HepG2 (cell line): Measurements from ENCODE around the gene STK24. TPM values are rescaled to one million over a fixed set of nuclear protein-coding genes. Genes with fewer than 3 reads are reported as not detected.

Source experiments
- ATAC-seq: fragments of 200-7000 bp; cut with Tn5 transposase; 3 replicates; pipeline ENCODE4 v1.9.1; 2020; ENCODE audit warnings: mild to moderate bottlenecking, moderate library complexity
- BruUV-seq: library from RNA; stranded (reverse); fragments of 400-500 nt; replicated peaks from 2 replicates; lab custom pipeline; 2021; lab: Mats Ljungman, UMichigan
- CTCF ChIA-PET: fragments of 300-600 bp; formaldehyde crosslinking; extraction: SDS; loops from one replicate; lab custom pipeline; 2021; ENCODE audit warnings: low total read pairs, inconsistent platforms, low intra/inter-chr PET ratio; lab: Yijun Ruan, JAX
- POLR2A ChIA-PET: fragments of 350-600 bp; sonication (Branson Sonifier 250); formaldehyde crosslinking; loops from one replicate; lab custom pipeline; 2020; ENCODE audit warnings: antibody characterized with exemption, inconsistent platforms; lab: Yijun Ruan, JAX
- DNase-seq: peaks from one replicate; pipeline ENCODE4 v3.0.0-alpha.2; 2015; ENCODE audit warnings: low spot score
- FAIRE-seq: peaks from 3 replicates; lab custom pipeline; 2011; peaks lifted over from hg19 to GRCh38; lab: Jason Lieb, UNC
- H2AFZ ChIP-seq: one replicate; pipeline ENCODE4 v1.6.1; 2011; ENCODE audit warnings: low read length, inconsistent platforms
- H3K27ac ChIP-seq: fragments of 300-600 bp; 3 replicates; pipeline ENCODE4 v1.8.0; 2011; ENCODE audit warnings: mixed run types, mild to moderate bottlenecking, mixed read lengths, low read length, inconsistent platforms; ENCODE audit not compliant: insufficient read depth; ENCODE audit errors: extremely low read length
- H3K27me3 ChIP-seq, 2 experiments: fragments of 200-600 bp in 1 of 2; 2 replicates in 1 of 2; 3 replicates in 1 of 2; pipeline versions ENCODE4 v1.6.0 to v1.8.0; 2011; ENCODE audit warnings: low read length in 2 of 2, mild to moderate bottlenecking in 2 of 2, moderate library complexity in 2 of 2, inconsistent platforms in 1 of 2; ENCODE audit not compliant: insufficient read depth in 2 of 2, control insufficient read depth in 1 of 2
- H3K36me3 ChIP-seq, 2 experiments: fragments of 200-600 bp in 1 of 2; replicated peaks in 1 of 2; 2 replicates in 1 of 2; 3 replicates in 1 of 2; pipeline versions ENCODE4 v1.5.1 to v1.8.0; 2011; ENCODE audit warnings: low read length in 2 of 2, inconsistent platforms in 1 of 2; ENCODE audit not compliant: insufficient read depth in 2 of 2, control insufficient read depth in 1 of 2
- H3K4me1 ChIP-seq: 2 replicates; pipeline ENCODE4 v1.5.1; 2012; ENCODE audit warnings: low read length, inconsistent platforms; ENCODE audit not compliant: insufficient read depth
- H3K4me2 ChIP-seq: 2 replicates; pipeline ENCODE4 v1.6.0; 2011; ENCODE audit warnings: low read depth, low read length, inconsistent platforms
- H3K4me3 ChIP-seq, 3 experiments: fragments of 200-600 bp in 1 of 3; sonication (generic), shearing (Covaris generic) in 1 of 3; replicated peaks in 1 of 3; 2 replicates each; pipeline ENCODE4 v1.5.1; 2011 to 2016; ENCODE audit warnings: low read length in 3 of 3, inconsistent platforms in 2 of 3, low read depth in 2 of 3, mild to moderate bottlenecking in 2 of 3, control low read depth in 1 of 3, mixed read lengths in 1 of 3; ENCODE audit not compliant: insufficient read depth in 1 of 3
- H3K79me2 ChIP-seq: one replicate; pipeline ENCODE4 v1.6.1; 2011; ENCODE audit warnings: low read length, inconsistent platforms; ENCODE audit not compliant: insufficient read depth
- H3K9ac ChIP-seq: 2 replicates; pipeline ENCODE4 v1.6.0; 2011; ENCODE audit warnings: mild to moderate bottlenecking, low read depth, low read length, inconsistent platforms; ENCODE audit not compliant: insufficient read depth
- H3K9me3 ChIP-seq: 2 replicates; pipeline ENCODE4 v1.5.1; 2012; ENCODE audit warnings: mild to moderate bottlenecking, low read length
- H4K20me1 ChIP-seq: 2 replicates; pipeline ENCODE4 v1.6.0; 2011; ENCODE audit warnings: inconsistent platforms, mild to moderate bottlenecking, low read length, moderate library complexity; ENCODE audit not compliant: insufficient read depth
- FOXK1 ChIP-seq: sonication (generic); formaldehyde crosslinking; IDR thresholded peaks from 2 replicates; pipeline ENCODE4 v1.4.0; 2020; ENCODE audit warnings: low read depth, missing genetic modification reagents, borderline replicate concordance
- FOXP1 ChIP-seq, 2 experiments: fragments of 450-650 bp in 1 of 2; IDR thresholded peaks; 2 replicates each; pipeline ENCODE4 v1.6.1; 2017 to 2018; ENCODE audit warnings: antibody characterized with exemption in 1 of 2
- HIVEP1 ChIP-seq: sonication (generic); formaldehyde crosslinking; IDR thresholded peaks from 2 replicates; pipeline ENCODE4 v1.4.0; 2020; ENCODE audit warnings: mild to moderate bottlenecking, missing genetic modification reagents
- MEIS1 ChIP-seq: sonication (generic); formaldehyde crosslinking; IDR thresholded peaks from 2 replicates; pipeline ENCODE4 v1.9.0; 2021; ENCODE audit warnings: mild to moderate bottlenecking, missing genetic modification reagents, moderate library complexity, borderline replicate concordance
- MLXIP ChIP-seq: sonication (generic); formaldehyde crosslinking; IDR thresholded peaks from 2 replicates; pipeline ENCODE4 v1.9.0; 2021; ENCODE audit warnings: missing genetic modification reagents, borderline replicate concordance
- RAD21 ChIP-seq: fragments of 450-650 bp; formaldehyde crosslinking; IDR thresholded peaks from 2 replicates; pipeline ENCODE4 v1.5.0; 2020; ENCODE audit warnings: mild to moderate bottlenecking
- SAP130 ChIP-seq: IDR thresholded peaks from 2 replicates; pipeline ENCODE4 v1.6.1; 2016; ENCODE audit warnings: low read depth
- SRSF9 ChIP-seq: fragments of 200-400 bp; formaldehyde crosslinking; IDR thresholded peaks from 2 replicates; pipeline ENCODE4 v1.6.1; 2018; ENCODE audit warnings: borderline replicate concordance, mild to moderate bottlenecking, low read depth, low read length; ENCODE audit not compliant: insufficient read depth, poor library complexity, severe bottlenecking
- STAT5B ChIP-seq: sonication (generic); formaldehyde crosslinking; IDR thresholded peaks from 2 replicates; pipeline ENCODE4 v1.4.0; 2020; ENCODE audit warnings: missing genetic modification reagents
- TERF1 ChIP-seq: sonication (generic); formaldehyde crosslinking; IDR thresholded peaks from 2 replicates; pipeline ENCODE4 v1.8.0; 2022; ENCODE audit warnings: mild to moderate bottlenecking, missing genetic modification reagents, moderate library complexity
- ZNF10 ChIP-seq: sonication (generic); formaldehyde crosslinking; IDR thresholded peaks from 2 replicates; pipeline ENCODE4 v1.4.0; 2020; ENCODE audit warnings: mild to moderate bottlenecking, low read depth, missing genetic modification reagents, borderline replicate concordance
- ZNF253 ChIP-seq: sonication (generic); formaldehyde crosslinking; IDR thresholded peaks from 2 replicates; pipeline ENCODE4 v1.8.0; 2022; ENCODE audit warnings: mild to moderate bottlenecking, missing genetic modification reagents, borderline replicate concordance
- ZNF776 ChIP-seq: sonication (generic); formaldehyde crosslinking; IDR thresholded peaks from 2 replicates; pipeline ENCODE4 v1.4.0; 2020; ENCODE audit warnings: mild to moderate bottlenecking, missing genetic modification reagents
- WGBS: methylation state at CpG from one replicate; pipeline ENCODE4 v1.1.6; 2017; ENCODE audit warnings: low lambda C conversion rate; 5-methylcytosine and 5-hydroxymethylcytosine counted together
- in situ Hi-C: cut with HindIII; loops from 2 replicates; pipeline ENCODE4 v1.10.0; 2017; ENCODE audit warnings: low pct_unique_long_range_greater_than_20kb; ENCODE audit not compliant: extremely low pct_ligation_motif_present
- intact Hi-C: fragments of 100-400 bp; cut with micrococcal nuclease; formaldehyde crosslinking; loops from one replicate; pipeline ENCODE4 v1.10.0; 2022; ENCODE audit not compliant: unreplicated experiment
- polyA plus RNA-seq, 8 experiments: library from polyadenylated mRNA; depleted of rRNA in 3 of 8; stranded (reverse) in 7 of 8; unstranded in 1 of 8; fragments of >200 nt; fragmentation: Illumina TruSeq in 4 of 8; extraction: Trizol in 4 of 8; gene quantifications; 2 replicates each; pipeline versions ENCODE4 v1.2.1 to v1.2.3, GENCODE V29; 2011 to 2016; ENCODE audit warnings: low read depth in 4 of 8, missing spikeins in 1 of 8, mixed read lengths in 1 of 8; ENCODE audit not compliant: insufficient read depth in 1 of 8
- total RNA-seq, 5 experiments: library from RNA; depleted of rRNA; stranded (reverse); fragments of >200 nt; fragmentation: Illumina TruSeq; extraction: Trizol; gene quantifications; 2 replicates each; pipeline ENCODE4 v1.2.3, GENCODE V29; 2016; ENCODE audit warnings: low read depth in 1 of 5
- TF ChIP-seq, protein P1 (sequence below), 2 experiments: sonication (generic) in 1 of 2; formaldehyde crosslinking in 1 of 2; IDR thresholded peaks; 2 replicates each; pipeline versions ENCODE4 v1.6.1 to v1.9.0; 2014 to 2022; ENCODE audit warnings: antibody characterized with exemption in 1 of 2, borderline replicate concordance in 1 of 2, inconsistent platforms in 1 of 2, low read depth in 1 of 2, missing genetic modification reagents in 1 of 2

STK24 gene
- total and polyA plus RNA-seq, 2 of the 13 experiments (the other 11 are each of a cell fraction or from before 2014, with no cell fraction given): 51.3 to 73.0 TPM

GRCh38 chr13:98519976-98520375 lies 56.9 kb downstream of the STK24 start:
- DNase-seq (no peak), FAIRE-seq (no peak), ATAC-seq (no peak; the same call in 2 of the 3 replicates)
- peaks cover 38% of the 10 kb centered on the region for H3K4me1 ChIP-seq
- H3K27me3 ChIP-seq: no peaks in the 10 kb centered on the region
- no peak overlapping the region for H3K4me3 ChIP-seq
- 91% methylated on average over 4 of the region's 4 CpGs for WGBS
- H3K79me2 ChIP-seq: peaks cover 89% of the 10 kb centered on the region
- H3K27ac ChIP-seq: no peak overlapping the region
- no peaks in the 10 kb centered on the region for H3K9me3 ChIP-seq
- intact Hi-C loops: no loop called here
- H3K9ac ChIP-seq: no peak overlapping the region
- no peak overlapping the region for H2AFZ ChIP-seq
- H3K4me2 ChIP-seq: no peak overlapping the region
- TF ChIP-seq STAT5B (CRISPR knock-in tag) (no peak), FOXP1 (IDR thresholded peaks at IDR 0.05) (no peak), FOXP1 (CRISPR knock-in tag; IDR thresholded peaks at IDR 0.05) (no peak), MLXIP (CRISPR knock-in tag) (no peak), SAP130 (no peak), ZNF253 (CRISPR knock-in tag) (no peak), MEIS1 (CRISPR knock-in tag) (no peak), TERF1 (no peak), HIVEP1 (CRISPR knock-in tag) (no peak), RAD21 (CRISPR knock-in tag) (no peak), SRSF9 (no peak), ZNF10 (CRISPR knock-in tag) (no peak), FOXK1 (CRISPR knock-in tag) (no peak), ZNF776 (CRISPR knock-in tag) (no peak)
- TF ChIP-seq, protein P1, sequence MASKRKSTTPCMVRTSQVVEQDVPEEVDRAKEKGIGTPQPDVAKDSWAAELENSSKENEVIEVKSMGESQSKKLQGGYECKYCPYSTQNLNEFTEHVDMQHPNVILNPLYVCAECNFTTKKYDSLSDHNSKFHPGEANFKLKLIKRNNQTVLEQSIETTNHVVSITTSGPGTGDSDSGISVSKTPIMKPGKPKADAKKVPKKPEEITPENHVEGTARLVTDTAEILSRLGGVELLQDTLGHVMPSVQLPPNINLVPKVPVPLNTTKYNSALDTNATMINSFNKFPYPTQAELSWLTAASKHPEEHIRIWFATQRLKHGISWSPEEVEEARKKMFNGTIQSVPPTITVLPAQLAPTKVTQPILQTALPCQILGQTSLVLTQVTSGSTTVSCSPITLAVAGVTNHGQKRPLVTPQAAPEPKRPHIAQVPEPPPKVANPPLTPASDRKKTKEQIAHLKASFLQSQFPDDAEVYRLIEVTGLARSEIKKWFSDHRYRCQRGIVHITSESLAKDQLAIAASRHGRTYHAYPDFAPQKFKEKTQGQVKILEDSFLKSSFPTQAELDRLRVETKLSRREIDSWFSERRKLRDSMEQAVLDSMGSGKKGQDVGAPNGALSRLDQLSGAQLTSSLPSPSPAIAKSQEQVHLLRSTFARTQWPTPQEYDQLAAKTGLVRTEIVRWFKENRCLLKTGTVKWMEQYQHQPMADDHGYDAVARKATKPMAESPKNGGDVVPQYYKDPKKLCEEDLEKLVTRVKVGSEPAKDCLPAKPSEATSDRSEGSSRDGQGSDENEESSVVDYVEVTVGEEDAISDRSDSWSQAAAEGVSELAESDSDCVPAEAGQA (IDR thresholded peaks at IDR 0.05; ENCODE audit: low read depth): no peak
- TF ChIP-seq, protein P1 (CRISPR knock-in tag; IDR thresholded peaks at IDR 0.05; ENCODE audit: borderline replicate concordance): no peak
- in situ Hi-C loops: no loop called here
- H3K36me3 ChIP-seq: peaks cover 6 to 22% of the 10 kb centered on the region in 2 experiments; a peak in 4 of 5 replicates
- peaks cover 54% of the 10 kb centered on the region for H4K20me1 ChIP-seq
- ChIA-PET POLR2A (no interaction called here), CTCF (no interaction called here)
- BruUV-seq: no TSS peak
